ENCODE data around the gene PCBP1.
"Not testable (repeated sequence)": the region's sequence is repeated elsewhere in the genome, so short reads cannot be mapped to it uniquely, and the experiment has no call there.

Gene PCBP1

DNA sequence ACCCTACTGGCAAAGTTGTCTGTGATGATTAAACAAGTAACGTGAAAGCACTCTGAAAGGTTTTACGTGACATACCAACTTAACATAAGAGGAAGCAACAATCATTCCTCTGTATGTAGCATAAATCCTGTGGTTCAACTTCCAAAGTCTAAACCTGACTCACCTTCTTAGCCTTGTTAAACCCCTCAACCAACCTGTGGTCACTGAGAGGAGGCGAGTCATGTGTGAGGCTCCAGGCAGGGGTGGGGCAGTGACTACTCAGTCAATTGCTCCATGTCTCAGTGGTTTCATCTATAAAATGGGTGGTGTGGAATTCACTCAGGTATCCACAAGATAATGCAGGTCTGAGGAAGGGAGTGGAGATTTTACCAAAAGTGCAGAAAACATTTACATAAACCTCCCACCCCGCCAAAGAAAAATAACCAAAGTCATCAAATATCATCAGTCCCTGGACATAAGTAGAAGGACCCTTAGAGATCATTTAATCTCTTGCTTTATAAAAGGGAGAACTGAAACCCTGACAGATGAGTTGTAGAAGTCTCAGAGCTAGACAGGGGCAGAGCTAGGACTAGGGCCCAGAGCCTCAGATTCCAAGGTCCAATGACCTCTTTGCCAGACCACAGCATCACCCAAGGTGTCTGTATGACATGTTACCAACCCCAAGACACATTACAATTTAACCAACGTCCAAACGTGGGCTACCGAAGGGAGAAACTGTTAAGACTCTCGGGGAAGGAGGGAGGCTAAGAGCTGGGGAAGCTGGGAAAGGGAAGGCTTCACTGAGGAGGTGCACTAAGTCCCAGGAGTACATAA is 3.7 kb upstream of the PCBP1 start:
- DNase-seq: no peak

DNA sequence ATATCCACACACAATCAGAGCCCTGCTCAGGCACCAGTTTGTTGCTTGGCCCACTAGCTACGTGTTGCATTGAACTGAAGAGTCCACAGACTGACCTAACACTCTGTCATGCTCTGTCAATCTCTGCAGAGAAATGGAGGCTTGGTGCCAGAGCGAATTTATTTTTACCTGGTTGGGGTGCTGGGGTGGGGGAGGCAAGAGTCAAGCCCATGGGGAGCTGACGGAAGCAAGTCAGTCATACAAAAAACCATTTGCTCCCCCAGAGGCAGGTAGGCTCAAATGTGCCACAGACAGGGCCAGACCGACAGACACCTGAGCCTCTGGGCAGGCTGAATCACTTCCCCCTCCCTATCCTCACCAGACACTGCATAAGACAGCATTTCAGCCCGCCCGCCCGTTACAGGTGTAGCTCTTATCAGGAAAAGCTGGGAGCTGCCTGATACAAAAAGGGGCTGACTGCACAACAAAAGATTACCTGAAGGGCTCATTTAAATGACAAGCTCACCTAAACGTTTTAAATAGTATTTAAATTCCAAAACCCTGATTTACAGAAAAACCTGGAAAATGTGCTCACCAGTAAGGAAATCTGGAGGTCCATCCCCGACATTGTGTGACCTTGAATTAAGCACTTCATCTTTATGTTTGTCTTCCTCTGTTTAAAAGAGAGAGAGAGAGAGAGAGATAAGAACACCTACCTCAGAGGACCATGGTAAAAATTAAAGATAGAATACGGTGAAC is 2.1 kb upstream of the PCBP1 start:
- no peak for DNase-seq

DNA sequence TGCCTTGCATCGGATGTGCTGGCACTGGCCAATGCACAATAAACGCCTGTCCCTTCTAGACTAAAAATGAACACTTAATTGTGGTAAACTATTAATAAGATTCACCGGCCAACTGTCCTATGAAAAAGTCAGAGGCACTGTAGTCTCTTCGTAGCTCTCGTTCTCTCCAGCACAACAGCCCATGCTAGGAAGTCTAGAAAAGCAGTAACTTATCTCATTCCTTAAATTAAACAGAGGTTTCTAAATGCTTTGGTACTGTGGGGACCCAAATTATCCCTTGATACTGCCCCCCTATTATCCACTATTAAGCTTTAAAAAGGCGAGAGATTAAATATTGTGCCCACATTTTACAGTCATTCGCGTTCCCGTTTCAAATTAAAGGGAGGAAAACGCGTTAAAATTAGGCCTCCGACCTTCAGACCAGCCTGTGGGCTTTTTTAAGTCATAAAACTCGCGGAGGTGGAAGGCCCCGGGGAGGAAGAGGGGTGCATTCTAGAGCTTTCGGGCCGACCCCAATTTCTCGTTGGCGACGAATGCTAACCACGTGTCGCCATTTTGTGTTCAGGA is 1.5 kb upstream of the PCBP1 start:
- no peak for DNase-seq

- no peak for DNase-seq
These were observed 919 bp upstream of the PCBP1 start for GRCh38 chr2:70086278-70086837.

GRCh38 chr2:70087702-70088597 is 673 bp downstream of the PCBP1 start:
- no peak for DNase-seq

DNA sequence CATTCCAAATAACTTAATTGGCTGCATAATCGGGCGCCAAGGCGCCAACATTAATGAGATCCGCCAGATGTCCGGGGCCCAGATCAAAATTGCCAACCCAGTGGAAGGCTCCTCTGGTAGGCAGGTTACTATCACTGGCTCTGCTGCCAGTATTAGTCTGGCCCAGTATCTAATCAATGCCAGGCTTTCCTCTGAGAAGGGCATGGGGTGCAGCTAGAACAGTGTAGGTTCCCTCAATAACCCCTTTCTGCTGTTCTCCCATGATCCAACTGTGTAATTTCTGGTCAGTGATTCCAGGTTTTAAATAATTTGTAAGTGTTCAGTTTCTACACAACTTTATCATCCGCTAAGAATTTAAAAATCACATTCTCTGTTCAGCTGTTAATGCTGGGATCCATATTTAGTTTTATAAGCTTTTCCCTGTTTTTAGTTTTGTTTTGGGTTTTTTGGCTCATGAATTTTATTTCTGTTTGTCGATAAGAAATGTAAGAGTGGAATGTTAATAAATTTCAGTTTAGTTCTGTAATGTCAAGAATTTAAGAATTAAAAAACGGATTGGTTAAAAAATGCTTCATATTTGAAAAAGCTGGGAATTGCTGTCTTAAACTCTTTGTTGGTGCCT is 1.4 kb downstream of the PCBP1 start:
- no peak for DNase-seq

DNA sequence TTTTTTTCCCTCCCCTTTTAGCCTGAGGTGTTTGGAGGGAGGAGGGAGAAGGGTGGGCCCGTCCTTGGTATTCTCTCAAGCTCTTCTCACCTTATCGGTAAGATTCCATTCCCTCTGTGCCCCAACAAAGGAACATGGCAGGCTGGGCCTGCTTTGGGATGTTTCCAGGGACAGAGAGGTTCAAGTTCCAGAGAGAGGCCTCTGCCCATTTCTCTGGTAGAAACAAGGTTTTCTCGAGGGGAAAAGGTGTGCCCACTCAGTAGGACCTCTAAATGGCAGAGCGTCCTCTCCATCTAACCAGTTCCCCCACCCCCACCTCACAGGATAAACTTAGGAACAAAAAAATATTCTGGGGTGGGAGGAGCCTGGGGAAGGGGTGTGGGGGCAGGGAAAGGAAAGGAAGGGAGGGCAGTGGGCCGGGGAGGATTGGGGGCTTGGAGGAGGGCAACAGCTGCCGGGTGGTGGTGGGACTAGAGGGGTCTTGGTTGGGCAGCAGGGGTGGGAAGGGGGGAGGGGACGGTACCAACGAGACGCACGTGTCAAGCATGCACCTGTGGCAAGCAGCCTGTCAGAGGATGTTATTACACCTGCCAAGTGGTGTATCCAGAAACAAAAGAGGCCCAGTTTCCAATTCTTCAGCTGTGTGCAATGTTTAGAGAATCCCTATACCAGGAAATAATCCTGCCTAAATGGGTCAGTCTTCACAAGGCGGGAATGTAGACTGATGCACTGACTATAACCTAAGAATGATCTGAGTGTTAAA is 2.1 kb downstream of the PCBP1 start:
- no peak for DNase-seq

DNA sequence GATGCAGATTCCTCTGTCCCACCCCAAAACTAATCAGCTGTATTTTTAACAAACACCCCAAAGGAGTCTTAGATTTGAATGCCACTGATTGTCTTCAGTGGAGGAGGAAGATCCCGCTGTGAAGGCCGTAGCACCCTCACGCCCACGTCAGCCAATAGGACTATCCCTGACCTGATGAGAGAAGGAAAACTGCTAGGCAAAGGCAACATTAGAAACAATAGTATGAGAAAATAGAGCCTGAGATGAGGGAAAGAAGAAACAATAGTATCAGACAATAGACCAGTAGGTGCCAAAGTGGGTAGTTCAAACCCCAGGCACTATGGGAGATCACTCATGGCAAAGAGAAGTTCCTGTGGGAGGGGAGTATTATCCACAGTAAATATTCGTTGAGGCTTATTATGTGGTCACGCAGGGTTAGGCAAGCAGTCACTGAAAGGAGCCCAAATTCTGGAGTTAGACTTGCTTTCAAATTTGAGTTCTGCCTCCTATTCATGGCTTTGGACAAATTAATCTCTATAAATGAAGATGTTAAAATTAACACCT is 2.8 kb downstream of the PCBP1 start:
- DNase-seq: no peak

DNA sequence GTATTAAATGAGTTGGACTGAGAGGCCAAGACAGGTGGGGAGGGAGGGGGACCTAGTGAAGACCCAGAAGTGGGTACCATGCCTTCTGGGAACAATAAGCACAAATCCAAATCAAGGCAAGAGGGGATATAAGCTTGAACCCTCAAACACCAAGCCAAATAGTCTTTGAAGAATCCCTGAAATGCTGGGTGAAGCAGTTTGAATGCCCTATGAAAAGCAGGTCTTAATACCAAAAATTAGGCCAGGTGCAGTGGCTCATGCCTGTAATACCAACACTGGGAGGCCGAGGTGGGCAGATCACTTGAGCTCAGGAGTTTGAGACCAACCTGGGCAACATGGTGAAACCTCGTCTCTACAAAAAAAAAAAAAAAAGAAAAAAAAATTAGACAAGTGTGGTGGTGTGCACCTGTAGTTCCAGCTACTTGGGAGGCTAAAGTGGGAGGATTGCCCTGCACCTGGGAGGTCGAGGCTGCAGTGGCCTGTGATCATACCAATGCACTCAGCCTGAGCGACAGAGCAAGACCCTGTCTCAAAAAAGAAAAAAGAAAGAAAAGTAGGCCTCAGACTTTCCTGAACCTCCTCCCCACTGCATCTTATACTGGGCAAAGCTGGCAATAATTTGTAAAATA is 3.5 kb downstream of the PCBP1 start:
- DNase-seq: no peak

GRCh38 chr2:70091364-70091763 is 4.1 kb downstream of the PCBP1 start:
- DNase-seq: no peak

DNA sequence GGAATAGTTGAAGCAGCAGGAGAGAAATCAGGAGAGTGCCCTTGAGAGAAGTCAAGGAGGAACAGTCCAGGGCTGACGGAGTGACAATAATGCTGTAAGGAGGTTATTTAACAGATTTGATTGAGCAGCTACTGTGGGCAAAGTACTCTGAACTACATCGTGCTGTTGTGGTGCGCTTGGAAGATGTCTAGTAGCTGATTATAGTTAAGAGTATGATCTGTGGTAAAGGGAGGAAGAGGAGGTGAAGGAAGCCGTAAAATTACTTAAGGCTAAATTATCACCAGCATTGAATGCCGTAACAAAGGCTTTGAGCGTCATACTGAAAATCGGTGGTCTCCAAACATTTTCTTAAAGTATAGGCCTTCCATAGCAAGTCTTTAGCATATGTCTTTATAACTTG is 4.5 kb downstream of the PCBP1 start:
- no peak for DNase-seq

GRCh38 chr2:70092576-70093243 is 5.4 kb downstream of the PCBP1 start:
- not testable (repeated sequence) for DNase-seq

DNA sequence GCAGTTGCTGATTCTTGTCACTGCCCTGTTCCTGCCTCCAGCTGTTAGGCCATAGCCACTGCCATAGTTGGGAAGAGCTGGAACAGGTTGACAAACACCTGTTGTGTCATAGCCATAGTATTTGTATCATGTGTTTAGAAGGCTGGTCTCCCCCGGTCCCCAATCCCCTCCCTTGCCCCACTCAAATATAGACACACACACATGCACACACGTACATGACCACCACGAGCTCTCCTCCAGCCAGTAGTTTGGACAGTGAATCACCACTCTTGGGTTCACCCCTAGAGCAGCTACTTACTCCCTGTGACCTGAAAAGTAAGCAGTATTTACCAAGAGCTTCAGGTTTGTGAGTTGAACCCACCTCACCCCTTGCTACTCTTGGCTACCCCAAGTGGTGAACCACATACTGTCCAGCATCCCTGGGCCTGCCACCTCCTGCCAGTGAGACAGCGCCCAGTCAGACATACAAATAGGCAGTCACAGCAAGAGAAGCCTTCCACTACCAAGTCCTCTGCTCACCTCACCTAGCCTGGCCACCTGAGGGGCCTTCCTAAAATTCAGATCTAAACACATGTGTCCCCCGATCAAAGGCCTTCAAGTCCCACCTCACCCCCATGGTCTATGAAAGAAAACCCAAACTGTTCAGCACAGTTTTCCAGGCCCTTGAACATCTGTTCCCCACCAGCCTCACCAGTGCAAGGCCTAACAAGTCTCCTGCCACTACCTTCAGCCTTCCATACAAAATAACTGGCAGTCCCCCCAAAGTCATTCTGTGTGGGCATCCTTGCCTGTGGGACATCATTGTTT is 7.1 kb downstream of the PCBP1 start:
- DNase-seq: no peak

DNA sequence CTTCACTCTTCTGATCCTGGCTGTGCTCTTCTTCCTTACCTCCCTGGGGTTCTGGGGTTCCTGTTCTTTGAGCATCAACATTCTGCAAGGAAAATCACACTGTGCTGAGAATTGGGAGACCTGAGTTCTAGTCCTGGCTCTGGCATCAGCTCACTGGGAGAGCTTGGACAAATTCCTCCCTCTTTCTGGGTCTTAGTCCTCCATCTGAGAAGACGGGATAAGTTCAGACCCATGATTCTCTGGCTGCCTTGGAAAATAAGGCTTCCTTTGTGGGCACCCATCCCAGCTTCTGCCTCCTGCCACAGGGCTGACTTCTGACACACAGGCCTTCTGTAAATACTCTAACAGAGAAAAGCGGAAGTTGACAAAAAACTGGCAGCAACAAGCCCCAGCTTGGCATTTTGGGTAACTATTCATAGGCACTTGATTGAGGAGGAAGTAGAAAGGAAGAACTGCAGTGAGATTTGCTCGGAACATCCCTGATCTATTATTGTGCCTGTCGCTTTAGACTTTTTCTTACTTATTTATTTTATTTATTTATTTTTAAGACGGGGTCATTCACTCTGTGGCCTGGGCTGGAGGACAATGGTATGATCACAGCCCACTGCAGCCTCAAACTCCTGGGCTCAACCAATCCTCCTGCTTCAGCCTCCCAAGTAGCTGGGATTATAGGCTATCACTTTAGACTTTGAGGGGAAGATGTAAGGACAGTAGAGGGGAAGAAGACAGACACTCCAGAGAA is 7.9 kb downstream of the PCBP1 start:
- DNase-seq: no peak

GRCh38 chr2:70095720-70096670 is 8.7 kb downstream of the PCBP1 start:
- no peak for DNase-seq

DNA sequence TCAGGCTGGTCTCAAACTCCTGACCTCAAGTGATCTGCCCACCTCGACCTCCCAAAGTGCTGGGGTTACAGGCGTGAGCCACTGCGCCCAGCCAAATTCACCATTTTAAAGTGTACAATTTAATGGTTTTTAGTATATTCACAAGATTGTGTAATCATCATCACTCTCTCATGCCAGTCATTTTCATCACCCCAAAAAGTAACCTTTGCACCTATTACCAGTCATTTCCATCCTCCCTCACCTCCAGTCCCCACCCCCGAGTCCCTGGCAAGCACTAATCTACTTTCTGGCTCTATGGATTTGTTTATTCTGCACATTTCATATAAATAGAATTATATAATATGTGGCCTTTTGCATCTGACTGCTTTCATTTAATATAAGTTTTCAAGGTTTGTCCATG is 10.8 kb downstream of the PCBP1 start:
- no peak for DNase-seq

DNA sequence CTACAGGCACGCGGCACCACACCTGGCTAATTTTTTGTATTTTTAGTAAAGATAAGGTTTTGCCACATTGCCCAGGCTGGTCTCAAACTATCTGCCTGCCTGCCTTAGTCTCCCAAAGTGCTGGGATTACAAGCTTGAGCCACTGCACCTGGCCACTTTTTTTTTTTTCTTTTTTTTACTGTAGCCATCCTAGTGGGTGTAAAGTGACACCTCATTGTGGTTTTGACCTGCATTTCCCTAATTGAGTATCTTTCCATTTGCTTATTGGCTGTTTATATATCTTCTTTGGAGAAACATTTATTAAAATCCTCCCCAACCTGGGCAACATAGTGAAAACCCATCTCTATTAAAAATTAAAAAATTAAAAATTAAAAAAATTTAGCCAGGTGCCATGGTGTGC is 12.0 kb downstream of the PCBP1 start:
- no peak for DNase-seq
